HCT116 (cell line): ENCODE measurements around the gene CIDEC. TPM values are rescaled to one million over a fixed set of nuclear protein-coding genes. Genes with fewer than 3 reads are reported as not detected.

ENCODE experiments used
- ATAC-seq: fragments of 200-7000 bp; cut with Tn5 transposase; 2 replicates; pipeline ENCODE4 v1.9.1; 2020; ENCODE audit warnings: mild to moderate bottlenecking, moderate library complexity
- BruUV-seq: library from RNA; stranded (reverse); fragments of 400-500 nt; replicated peaks from 2 replicates; lab custom pipeline; 2021; lab: Mats Ljungman, UMichigan
- CTCF ChIA-PET: fragments of 300-600 bp; sonication (Branson Sonifier 250); formaldehyde crosslinking; loops from one replicate; lab custom pipeline; 2021; ENCODE audit warnings: antibody characterized with exemption; lab: Charles Lee
- POLR2A ChIA-PET: fragments of 300-600, 350-600 bp; sonication (Branson Sonifier 250); formaldehyde crosslinking; loops from one replicate; lab custom pipeline; 2021; ENCODE audit warnings: antibody characterized with exemption; lab: Charles Lee
- RAD21 ChIA-PET, 2 experiments: fragments of 300-600 bp; sonication (Branson Sonifier 250); formaldehyde crosslinking; loops; one replicate each; lab custom pipeline; 2023; ENCODE audit warnings: low total read pairs in 2 of 2; ENCODE audit not compliant: uncharacterized antibody in 2 of 2, unreplicated experiment in 2 of 2, low non-redundant PET in 1 of 2; lab: Charles Lee
- DNase-seq: peaks from one replicate; pipeline ENCODE4 v3.0.0-alpha.2; 2010; ENCODE audit warnings: low read depth, low spot score
- H2AFZ ChIP-seq: fragments of 200-600 bp; shearing (Covaris generic), sonication (generic); 2 replicates; pipeline ENCODE4 v1.6.1; 2017; ENCODE audit warnings: low read depth, mixed run types, mixed read lengths, antibody characterized with exemption, low read length; ENCODE audit not compliant: poor library complexity, severe bottlenecking
- H3K27ac ChIP-seq: 2 replicates; pipeline ENCODE4 v1.5.1; 2012; ENCODE audit warnings: low read depth, low read length
- H3K27me3 ChIP-seq: fragments of 200-600 bp; sonication (generic); 2 replicates; pipeline ENCODE4 v1.6.1; 2016; ENCODE audit warnings: mixed run types, low read length, mixed read lengths; ENCODE audit not compliant: insufficient read depth
- H3K36me3 ChIP-seq, 2 experiments: fragments of 200-500 bp in 1 of 2; fragments of 200-600 bp in 1 of 2; sonication (Bioruptor generic) in 1 of 2; sonication (generic) in 1 of 2; 2 replicates each; pipeline versions ENCODE4 v1.5.1 to v1.6.1; 2014 to 2016; ENCODE audit warnings: low read length in 2 of 2, inconsistent platforms in 1 of 2, mixed read lengths in 1 of 2, mixed run types in 1 of 2; ENCODE audit not compliant: insufficient read depth in 2 of 2, control insufficient read depth in 1 of 2
- H3K4me1 ChIP-seq, 2 experiments: fragments of 200-600 bp in 1 of 2; sonication (generic) in 1 of 2; 2 replicates each; pipeline versions ENCODE4 v1.5.1 to v1.6.1; 2012 to 2017; ENCODE audit warnings: low read length in 2 of 2, inconsistent platforms in 1 of 2, mild to moderate bottlenecking in 1 of 2, mixed read lengths in 1 of 2, mixed run types in 1 of 2, moderate library complexity in 1 of 2; ENCODE audit not compliant: insufficient read depth in 2 of 2, control insufficient read depth in 1 of 2
- H3K4me2 ChIP-seq: fragments of 200-600 bp; sonication (generic); 2 replicates; pipeline ENCODE4 v1.6.1; 2017; ENCODE audit warnings: mixed run types, low read length, mixed read lengths
- H3K4me3 ChIP-seq, 2 experiments: fragments of 200-600 bp in 1 of 2; sonication (generic) in 1 of 2; replicated peaks in 1 of 2; 2 replicates each; pipeline ENCODE4 v1.5.1; 2011 to 2016; ENCODE audit warnings: low read length in 2 of 2, control low read depth in 1 of 2, low read depth in 1 of 2, mild to moderate bottlenecking in 1 of 2, mixed read lengths in 1 of 2, mixed run types in 1 of 2
- H3K79me2 ChIP-seq: fragments of 200-600 bp; sonication (generic); 2 replicates; pipeline ENCODE4 v1.6.1; 2017; ENCODE audit warnings: mild to moderate bottlenecking, mixed run types, low read length, moderate library complexity, mixed read lengths; ENCODE audit not compliant: insufficient read depth
- H3K9ac ChIP-seq: fragments of 200-600 bp; sonication (generic); 2 replicates; pipeline ENCODE4 v1.6.1; 2016; ENCODE audit warnings: low read length, mixed read lengths
- H3K9me2 ChIP-seq: fragments of 200-600 bp; sonication (generic), shearing (Covaris generic); 2 replicates; pipeline ENCODE4 v1.6.1; 2017; ENCODE audit warnings: mixed run types, mild to moderate bottlenecking, moderate library complexity; ENCODE audit not compliant: insufficient read depth
- H3K9me3 ChIP-seq, 2 experiments: fragments of 200-500 bp in 1 of 2; fragments of 200-600 bp in 1 of 2; sonication (Bioruptor generic) in 1 of 2; sonication (generic) in 1 of 2; 2 replicates each; pipeline ENCODE4 v1.6.1; 2014 to 2017; ENCODE audit warnings: low read length in 2 of 2, mixed read lengths in 2 of 2, inconsistent platforms in 1 of 2, low read depth in 1 of 2, mild to moderate bottlenecking in 1 of 2, mixed run types in 1 of 2, moderate library complexity in 1 of 2; ENCODE audit not compliant: control insufficient read depth in 1 of 2, insufficient read depth in 1 of 2
- H4K20me1 ChIP-seq: fragments of 200-600 bp; sonication (generic), shearing (Covaris generic); 2 replicates; pipeline ENCODE4 v1.6.1; 2017; ENCODE audit warnings: mixed run types, mild to moderate bottlenecking, moderate library complexity; ENCODE audit not compliant: insufficient read depth
- CEBPB ChIP-seq: IDR thresholded peaks from 2 replicates; pipeline ENCODE4 v1.6.1; 2012; ENCODE audit warnings: low read depth
- ELF1 ChIP-seq: IDR thresholded peaks from 2 replicates; pipeline ENCODE4 v1.6.1; 2012; ENCODE audit warnings: low read depth, borderline replicate concordance
- EZH2 ChIP-seq: fragments of 200-600 bp; sonication (generic); IDR thresholded peaks from 2 replicates; pipeline ENCODE4 v1.6.1; 2017; ENCODE audit warnings: antibody characterized with exemption, mixed run types
- EZH2phosphoT487 ChIP-seq: fragments of 200-600 bp; IDR thresholded peaks from 2 replicates; pipeline ENCODE4 v1.6.1; 2018; ENCODE audit warnings: antibody characterized with exemption, borderline replicate concordance
- FOSL1 ChIP-seq: IDR thresholded peaks from 2 replicates; pipeline ENCODE4 v1.6.1; 2012; ENCODE audit warnings: low read depth
- POLR2A ChIP-seq: IDR thresholded peaks from 2 replicates; pipeline ENCODE4 v1.7.0; 2011; ENCODE audit warnings: borderline replicate concordance; ENCODE audit not compliant: insufficient read depth, insufficient read length; ENCODE audit errors: extremely low read depth
- POLR2AphosphoS5 ChIP-seq: IDR thresholded peaks from 2 replicates; pipeline ENCODE4 v1.6.1; 2011; ENCODE audit warnings: mild to moderate bottlenecking, low read depth, low read length, moderate library complexity
- RAD21 ChIP-seq: IDR thresholded peaks from 2 replicates; pipeline ENCODE4 v1.6.1; 2012; ENCODE audit warnings: low read depth, mild to moderate bottlenecking
- SIN3A ChIP-seq: IDR thresholded peaks from 2 replicates; pipeline ENCODE4 v1.6.1; 2012; ENCODE audit warnings: low read depth
- SRF ChIP-seq: IDR thresholded peaks from 2 replicates; pipeline ENCODE4 v1.6.1; 2012; ENCODE audit warnings: low read depth
- YY1 ChIP-seq: IDR thresholded peaks from 2 replicates; pipeline ENCODE4 v1.6.1; 2011; ENCODE audit warnings: low read length, low read depth, moderate library complexity, mild to moderate bottlenecking; ENCODE audit not compliant: insufficient replicate concordance; ENCODE audit errors: extremely low read depth
- ZBTB33 ChIP-seq: IDR thresholded peaks from 2 replicates; pipeline ENCODE4 v1.6.1; 2011; ENCODE audit warnings: mild to moderate bottlenecking, low read length, moderate library complexity; ENCODE audit not compliant: insufficient replicate concordance; ENCODE audit errors: extremely low read depth
- ZFX ChIP-seq: fragments of 450-650 bp; IDR thresholded peaks from 2 replicates; pipeline ENCODE4 v1.6.1; 2017
- intact Hi-C: fragments of 100-400 bp; cut with micrococcal nuclease; formaldehyde crosslinking; loops from 2 replicates; pipeline ENCODE4 v1.10.0; 2022
- total RNA-seq: library from RNA; stranded (reverse); gene quantifications from one replicate; pipeline ENCODE4 v1.2.1, GENCODE V29; 2021; ENCODE audit not compliant: unreplicated experiment
- TF ChIP-seq, protein P1 (sequence below): IDR thresholded peaks from 2 replicates; pipeline ENCODE4 v1.6.1; 2012

CIDEC gene
- total RNA-seq, 1 experiment from 2014 or later, result not detected

GRCh38 chr3:9838856-9839255 is 41.2 kb downstream of the CIDEC start:
- Histone ChIP-seq H3K4me3 (no peak overlapping the region), H3K79me2 (peaks cover 7% of the 10 kb centered on the region; the same call in 1 of the 2 replicates), H3K27ac (no peak overlapping the region), H2AFZ (no peak overlapping the region), H3K27me3 (no peaks in the 10 kb centered on the region), H4K20me1 (no peaks in the 10 kb centered on the region), H3K4me2 (no peak overlapping the region), H3K36me3 (peaks cover 13 to 25% of the 10 kb centered on the region in 2 experiments; a peak in 3 of 4 replicates), H3K9ac (no peak overlapping the region), H3K4me1 (peaks cover 0 to 10% of the 10 kb centered on the region in 2 experiments; a peak in 1 of 4 replicates), H3K9me2 (no peaks in the 10 kb centered on the region), H3K9me3 (no peaks in the 10 kb centered on the region)
- RAD21 ChIA-PET, result no interaction called here
- CTCF ChIA-PET, result no interaction called here
- POLR2A ChIA-PET, result no interaction called here
- no peak for DNase-seq
- ATAC-seq, result no peak
- no peak for TF ChIP-seq CEBPB
- TF ChIP-seq EZH2, result no peak
- TF ChIP-seq RAD21, result no peak
- no peak for TF ChIP-seq POLR2A
- no peak for TF ChIP-seq YY1
- TF ChIP-seq FOSL1, result no peak
- TF ChIP-seq SIN3A, result no peak
- no TSS peak for BruUV-seq
- intact Hi-C loops, result no loop called here

DNA sequence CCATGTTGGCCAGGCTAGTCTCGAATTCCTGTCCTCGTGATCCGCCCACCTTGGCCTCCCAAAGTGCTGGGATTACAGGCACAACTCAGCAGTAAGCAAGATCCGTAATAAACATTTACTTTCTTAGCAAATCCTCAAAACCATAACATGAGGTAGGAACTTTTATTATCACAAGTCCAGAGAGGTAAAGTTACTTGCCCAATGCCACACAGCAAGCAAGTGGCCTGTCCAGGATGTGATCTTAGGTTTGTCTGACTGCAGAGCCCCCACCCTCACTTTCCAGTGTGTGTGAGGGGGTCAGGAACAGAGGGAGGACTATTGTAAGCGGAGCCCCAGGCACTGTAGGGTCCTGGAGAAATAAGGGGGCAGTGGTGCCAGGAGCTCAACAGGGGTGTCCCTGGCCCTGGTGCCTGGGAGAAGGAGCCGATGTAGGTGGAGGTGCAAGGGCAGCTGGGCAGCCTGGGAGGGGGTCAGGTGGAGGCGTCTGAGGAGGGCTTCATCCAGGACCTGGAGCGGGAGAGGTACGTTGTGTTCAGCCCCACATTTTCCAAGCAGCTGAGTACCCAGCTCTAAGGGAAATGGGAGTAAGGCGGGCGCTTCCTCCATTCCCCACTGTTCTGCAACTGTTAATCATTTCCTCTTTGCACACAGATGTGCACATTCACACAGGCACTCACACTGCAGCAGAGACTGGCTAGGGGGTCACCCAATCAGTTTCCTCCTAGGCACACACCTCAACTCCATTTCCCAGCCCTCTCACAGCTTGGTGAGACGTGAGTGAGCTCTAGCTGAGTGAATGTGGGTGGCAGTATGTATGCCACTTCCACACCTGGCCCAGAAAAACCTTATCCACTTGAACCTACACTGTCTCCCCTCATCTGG is 42.1 kb downstream of the CIDEC start:
- Histone ChIP-seq H3K4me2 (no peak overlapping the region), H3K4me3 (no peak overlapping the region), H3K27ac (no peak overlapping the region), H2AFZ (no peak overlapping the region), H4K20me1 (no peaks in the 10 kb centered on the region), H3K27me3 (no peaks in the 10 kb centered on the region), H3K9me2 (no peaks in the 10 kb centered on the region), H3K9ac (no peak overlapping the region), H3K36me3 (peaks cover 13 to 25% of the 10 kb centered on the region in 2 experiments; a peak in 3 of 4 replicates), H3K9me3 (no peaks in the 10 kb centered on the region), H3K79me2 (peaks cover under 1% of the 10 kb centered on the region; the same call in 1 of the 2 replicates), H3K4me1 (peaks cover 0 to 8% of the 10 kb centered on the region in 2 experiments; a peak in 1 of 4 replicates)
- no TSS peak for BruUV-seq
- CTCF ChIA-PET, result no interaction called here
- intact Hi-C loops, result no loop called here
- no peak for DNase-seq
- RAD21 ChIA-PET, result interaction anchor here in 1 of 2 experiments (0.7 kb wide), 1 partner anchor 220 kb away, joined by 3 read pairs; no protein-coding TSS in a partner anchor
- ATAC-seq, result no peak
- POLR2A ChIA-PET, result interaction anchor here (0.7 kb wide), 1 partner anchor 108 kb away, joined by 3 read pairs; no protein-coding TSS in a partner anchor
- no peak for TF ChIP-seq SRF
- TF ChIP-seq ELF1, result no peak
- TF ChIP-seq, protein P1, sequence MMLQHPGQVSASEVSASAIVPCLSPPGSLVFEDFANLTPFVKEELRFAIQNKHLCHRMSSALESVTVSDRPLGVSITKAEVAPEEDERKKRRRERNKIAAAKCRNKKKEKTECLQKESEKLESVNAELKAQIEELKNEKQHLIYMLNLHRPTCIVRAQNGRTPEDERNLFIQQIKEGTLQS, result no peak
- TF ChIP-seq YY1, result no peak
- no peak for TF ChIP-seq POLR2AphosphoS5
- TF ChIP-seq EZH2phosphoT487, result no peak
- TF ChIP-seq FOSL1, result no peak
- TF ChIP-seq ZBTB33, result no peak
- TF ChIP-seq ZFX, result no peak
